ENCODE data around the gene SLC44A4.
"Not testable (repeated sequence)": the region's sequence is repeated elsewhere in the genome, so short reads cannot be mapped to it uniquely, and the experiment has no call there.

SLC44A4 gene

GRCh38 chr6:31878222-31878621 lies 575 bp downstream of the SLC44A4 start:
- DNase-seq = no peak

GRCh38 chr6:31877651-31878161 lies 1.1 kb downstream of the SLC44A4 start:
- no peak for DNase-seq

GRCh38 chr6:31877125-31877650 lies 1.6 kb downstream of the SLC44A4 start:
- DNase-seq = no peak

GRCh38 chr6:31876357-31876756 lies 2.4 kb downstream of the SLC44A4 start:
- DNase-seq = no peak

- no peak for DNase-seq
Measured at GRCh38 chr6:31875877-31876276, 2.9 kb downstream of the SLC44A4 start.

GRCh38 chr6:31874836-31875572 lies 3.8 kb downstream of the SLC44A4 start:
- DNase-seq = no peak

GRCh38 chr6:31874084-31874670 lies 4.6 kb downstream of the SLC44A4 start:
- DNase-seq = no peak

- DNase-seq = no peak
Measured at GRCh38 chr6:31871046-31871659, 7.6 kb downstream of the SLC44A4 start.

GRCh38 chr6:31870385-31870921 lies 8.3 kb downstream of the SLC44A4 start:
- DNase-seq = no peak

- no peak for DNase-seq
Measured at GRCh38 chr6:31869343-31869742, 9.5 kb downstream of the SLC44A4 start.

- DNase-seq = not testable (repeated sequence)
Measured at GRCh38 chr6:31868658-31868971, 10.2 kb downstream of the SLC44A4 start.

GRCh38 chr6:31865205-31866118 lies 13.3 kb downstream of the SLC44A4 start:
- DNase-seq = no peak

- no peak for DNase-seq
Measured at GRCh38 chr6:31864818-31865204, 14.0 kb downstream of the SLC44A4 start.

- DNase-seq = not testable (repeated sequence)
Measured at GRCh38 chr6:31864123-31864562, 14.7 kb downstream of the SLC44A4 start.

GRCh38 chr6:31862344-31863235 lies 16.2 kb downstream of the SLC44A4 start, which contains the start of gene NEU1:
Gene NEU1, minus strand, starts transcription at chr6:31862821. Its CDS starts 45 bp downstream, at chr6:31862776.
- DNase-seq = peak; percentile 99

- no peak for DNase-seq
Measured at GRCh38 chr6:31861919-31862343, 16.9 kb downstream of the SLC44A4 start.

- DNase-seq = no peak
Measured at GRCh38 chr6:31861150-31861549, 17.6 kb downstream of the SLC44A4 start.

- DNase-seq = no peak
Measured at GRCh38 chr6:31860349-31860748, 18.4 kb downstream of the SLC44A4 start.

- DNase-seq = no peak
Measured at GRCh38 chr6:31859923-31860322, 18.9 kb downstream of the SLC44A4 start.

GRCh38 chr6:31858707-31859106 lies 20.1 kb downstream of the SLC44A4 start:
- no peak for DNase-seq

GRCh38 chr6:31857774-31858173 lies 21.0 kb downstream of the SLC44A4 start:
- DNase-seq = not testable (repeated sequence)
